ENCODE measurements around the gene DGKZ. TPM values are rescaled to one million over a fixed set of nuclear protein-coding genes. Genes with fewer than 3 reads are reported as not detected.
A peak's percentile ranks its signal among the peaks of the same experiment; 100 is the strongest.

DGKZ gene
- total RNA-seq, 1 donor from 2014 or later, result 127 TPM

GRCh38 chr11:46418751-46419150, 71.5 kb downstream of the DGKZ start:
- H3K4me1 Mint-ChIP-seq (ENCODE audit: unreplicated experiment), result peaks cover 8% of the 10 kb centered on the region
- no peaks in the 10 kb centered on the region for H3K9me3 Mint-ChIP-seq (ENCODE audit: unreplicated experiment)
- H3K27ac Mint-ChIP-seq (ENCODE audit: unreplicated experiment), result peak overlapping the region; percentile 43
- H3K36me3 Mint-ChIP-seq (ENCODE audit: low read depth, unreplicated experiment), result peaks cover 26% of the 10 kb centered on the region
- TF ChIP-seq CTCF (IDR thresholded peaks at IDR 0.05; ENCODE audit: unreplicated experiment), result no peak
- peak overlapping the region; percentile 34 for H3K4me3 Mint-ChIP-seq (ENCODE audit: unreplicated experiment)
- no peaks in the 10 kb centered on the region for H3K27me3 Mint-ChIP-seq (ENCODE audit: unreplicated experiment)
- DNase-seq (ENCODE audit: low spot score), result no peak

- H3K4me1 Mint-ChIP-seq (ENCODE audit: unreplicated experiment), result peaks cover 8% of the 10 kb centered on the region
- H3K4me3 Mint-ChIP-seq (ENCODE audit: unreplicated experiment), result no peak overlapping the region
- H3K27ac Mint-ChIP-seq (ENCODE audit: unreplicated experiment), result no peak overlapping the region
- no peaks in the 10 kb centered on the region for H3K9me3 Mint-ChIP-seq (ENCODE audit: unreplicated experiment)
- no peak for TF ChIP-seq CTCF (IDR thresholded peaks at IDR 0.05; ENCODE audit: unreplicated experiment)
- peaks cover 2% of the 10 kb centered on the region for H3K27me3 Mint-ChIP-seq (ENCODE audit: unreplicated experiment)
- H3K36me3 Mint-ChIP-seq (ENCODE audit: low read depth, unreplicated experiment), result peaks cover 10% of the 10 kb centered on the region
- DNase-seq (ENCODE audit: low spot score), result no peak
These were observed 73.2 kb downstream of the DGKZ start for GRCh38 chr11:46420513-46420912.

GRCh38 chr11:46421257-46421880, 74.1 kb downstream of the DGKZ start:
- Mint-ChIP-seq H3K4me1 (ENCODE audit: unreplicated experiment) (peaks cover 8% of the 10 kb centered on the region), H3K27ac (ENCODE audit: unreplicated experiment) (no peak overlapping the region), H3K36me3 (ENCODE audit: low read depth, unreplicated experiment) (peaks cover 5% of the 10 kb centered on the region), H3K27me3 (ENCODE audit: unreplicated experiment) (peaks cover 2% of the 10 kb centered on the region), H3K9me3 (ENCODE audit: unreplicated experiment) (no peaks in the 10 kb centered on the region), H3K4me3 (ENCODE audit: unreplicated experiment) (no peak overlapping the region)
- no peak for TF ChIP-seq CTCF (IDR thresholded peaks at IDR 0.05; ENCODE audit: unreplicated experiment)
- DNase-seq (ENCODE audit: low spot score), result no peak

GRCh38 chr11:46422588-46422987, 75.3 kb downstream of the DGKZ start:
- no peak overlapping the region for H3K27ac Mint-ChIP-seq (ENCODE audit: unreplicated experiment)
- H3K4me1 Mint-ChIP-seq (ENCODE audit: unreplicated experiment), result peaks cover 8% of the 10 kb centered on the region
- no peak overlapping the region for H3K4me3 Mint-ChIP-seq (ENCODE audit: unreplicated experiment)
- no peaks in the 10 kb centered on the region for H3K9me3 Mint-ChIP-seq (ENCODE audit: unreplicated experiment)
- H3K36me3 Mint-ChIP-seq (ENCODE audit: low read depth, unreplicated experiment), result peaks cover 14% of the 10 kb centered on the region
- peaks cover 3% of the 10 kb centered on the region for H3K27me3 Mint-ChIP-seq (ENCODE audit: unreplicated experiment)
- no peak for DNase-seq (ENCODE audit: low spot score)
- TF ChIP-seq CTCF (IDR thresholded peaks at IDR 0.05; ENCODE audit: unreplicated experiment), result no peak

- Mint-ChIP-seq H3K9me3 (ENCODE audit: unreplicated experiment) (no peaks in the 10 kb centered on the region), H3K27ac (ENCODE audit: unreplicated experiment) (no peak overlapping the region), H3K4me1 (ENCODE audit: unreplicated experiment) (no peaks in the 10 kb centered on the region), H3K36me3 (ENCODE audit: low read depth, unreplicated experiment) (peaks cover 30% of the 10 kb centered on the region), H3K27me3 (ENCODE audit: unreplicated experiment) (peaks cover 3% of the 10 kb centered on the region), H3K4me3 (ENCODE audit: unreplicated experiment) (no peak overlapping the region)
- DNase-seq (ENCODE audit: low spot score), result no peak
- no peak for TF ChIP-seq CTCF (IDR thresholded peaks at IDR 0.05; ENCODE audit: unreplicated experiment)
These were observed 79.1 kb downstream of the DGKZ start for GRCh38 chr11:46426233-46426991.

All from endothelial cell (in vitro differentiated cells).